ENCODE results near the gene ENAM.
A peak's percentile ranks its signal among the peaks of the same experiment; 100 is the strongest.
"Not testable (repeated sequence)": the region's sequence is repeated elsewhere in the genome, so short reads cannot be mapped to it uniquely, and the experiment has no call there.

Gene ENAM

GRCh38 chr4:70678383-70678999 lies 49.9 kb downstream of the ENAM start:
- H3K4me3 ChIP-seq (ENCODE audit: low read depth, low read length), result no peak overlapping the region
- TF ChIP-seq CTCF (IDR thresholded peaks at IDR 0.05; ENCODE audit: borderline replicate concordance, insufficient read depth, low read depth, low read length), result no peak

GRCh38 chr4:70680934-70681333 lies 52.4 kb downstream of the ENAM start:
- H3K4me3 ChIP-seq (ENCODE audit: low read depth, low read length), result no peak overlapping the region
- no peak for TF ChIP-seq CTCF (IDR thresholded peaks at IDR 0.05; ENCODE audit: borderline replicate concordance, insufficient read depth, low read depth, low read length)

DNA sequence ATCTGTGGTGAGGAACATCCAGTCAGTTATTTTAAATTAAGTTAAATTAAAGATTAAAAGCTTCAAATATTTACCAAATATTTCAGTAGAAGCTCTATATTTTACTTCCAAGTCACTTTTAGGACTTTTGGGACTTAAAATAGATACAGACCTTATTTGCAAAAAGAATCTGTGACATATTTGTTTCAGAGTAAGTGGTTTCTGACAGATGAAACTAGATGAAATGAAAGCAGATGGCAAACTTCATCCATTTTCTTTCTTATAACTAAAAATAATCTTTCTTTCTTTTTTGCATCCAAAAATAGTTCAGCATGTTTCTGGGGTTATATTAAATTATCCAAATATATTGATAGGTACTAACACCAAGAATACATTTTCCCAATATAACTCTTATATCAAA lies 53.2 kb downstream of the ENAM start:
- TF ChIP-seq CTCF (IDR thresholded peaks at IDR 0.05; ENCODE audit: borderline replicate concordance, insufficient read depth, low read depth, low read length), result no peak
- H3K4me3 ChIP-seq (ENCODE audit: low read depth, low read length), result no peak overlapping the region

GRCh38 chr4:70682142-70682541 lies 53.6 kb downstream of the ENAM start:
- not testable (repeated sequence) for H3K4me3 ChIP-seq (ENCODE audit: low read depth, low read length)

DNA sequence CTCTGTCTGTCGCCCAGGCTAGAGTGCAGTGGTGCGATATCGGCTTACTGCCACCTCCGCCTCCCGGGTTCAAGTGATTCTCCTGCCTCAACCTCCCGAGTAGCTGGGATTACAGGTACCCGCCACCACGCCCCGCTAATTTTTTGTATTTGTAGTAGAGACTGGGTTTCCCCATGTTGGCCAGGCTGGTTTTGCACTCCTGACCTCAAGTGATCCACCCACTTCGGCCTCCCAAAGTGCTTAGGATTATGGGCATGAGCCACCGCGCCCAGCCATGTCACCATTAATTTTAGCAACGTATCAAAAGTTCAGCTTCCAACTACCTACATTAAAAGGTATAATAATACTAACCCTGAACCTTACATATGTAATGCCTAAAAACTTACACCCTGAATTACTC lies 58.8 kb downstream of the ENAM start:
- no peak for TF ChIP-seq CTCF (IDR thresholded peaks at IDR 0.05; ENCODE audit: borderline replicate concordance, insufficient read depth, low read depth, low read length)
- H3K4me3 ChIP-seq (ENCODE audit: low read depth, low read length), result peak overlapping the region; percentile 64

- peak within 1 kb of the TSS; percentile 64 for H3K4me3 ChIP-seq (ENCODE audit: low read depth, low read length)
- TF ChIP-seq CTCF (IDR thresholded peaks at IDR 0.05; ENCODE audit: borderline replicate concordance, insufficient read depth, low read depth, low read length), result peak; percentile 95
These were observed 59.6 kb downstream of the ENAM start, which contains the start of gene UTP3 for GRCh38 chr4:70687821-70688794. Gene UTP3 (plus strand): TSS chr4:70688532. CDS start chr4:70688678, 146 bp downstream.

GRCh38 chr4:70688795-70689231 lies 60.3 kb downstream of the ENAM start:
- TF ChIP-seq CTCF (IDR thresholded peaks at IDR 0.05; ENCODE audit: borderline replicate concordance, insufficient read depth, low read depth, low read length), result no peak
- H3K4me3 ChIP-seq (ENCODE audit: low read depth, low read length), result peak overlapping the region; percentile 64

Data from GM12875 (cell line).